CD4-positive, alpha-beta T cell (primary cell): ENCODE results near the gene GPR107. TPM values are rescaled to one million over a fixed set of nuclear protein-coding genes. Genes with fewer than 3 reads are reported as not detected.

Source experiments
- ATAC-seq: fragments of 200-7000 bp; cut with Tn5 transposase; one replicate; pipeline ENCODE4 v1.10.0; 2022; ENCODE audit warnings: mild to moderate bottlenecking; ENCODE audit not compliant: poor library complexity
- CTCF ChIA-PET: fragments of 350-600 bp; sonication (Branson Sonifier 250); formaldehyde crosslinking; loops from one replicate; lab custom pipeline; 2021; ENCODE audit warnings: antibody characterized with exemption, inconsistent platforms; lab: Charles Lee
- POLR2A ChIA-PET: fragments of 350-600 bp; sonication (Branson Sonifier 250); formaldehyde crosslinking; loops from one replicate; lab custom pipeline; 2021; ENCODE audit warnings: antibody characterized with exemption, inconsistent platforms; lab: Charles Lee
- DNase-seq, 14 experiments: peaks; one replicate each; pipeline ENCODE4 v3.0.0-alpha.2; 2013 to 2020; ENCODE audit warnings: mixed read lengths in 2 of 14
- H3K27ac ChIP-seq, 2 donors: one replicate each; pipeline versions ENCODE4 v1.5.1 to v1.7.0; 2013; ENCODE audit warnings: low read length in 2 of 2, low read depth in 1 of 2, mild to moderate bottlenecking in 1 of 2
- H3K27me3 ChIP-seq, 2 experiments: 1 replicate in 1 of 2; 2 replicates in 1 of 2; pipeline versions ENCODE4 v1.6.1 to v1.7.0; 2013; ENCODE audit warnings: low read length in 2 of 2, control low read depth in 1 of 2, mild to moderate bottlenecking in 1 of 2, moderate library complexity in 1 of 2; ENCODE audit not compliant: insufficient read depth in 2 of 2, control insufficient read depth in 1 of 2
- H3K36me3 ChIP-seq: one replicate; pipeline ENCODE4 v1.6.1; 2013; ENCODE audit warnings: low read length, control low read depth; ENCODE audit not compliant: insufficient read depth
- H3K4me1 ChIP-seq: one replicate; pipeline ENCODE4 v1.6.1; 2013; ENCODE audit warnings: low read length, control low read depth; ENCODE audit not compliant: insufficient read depth
- H3K4me3 ChIP-seq: one replicate; pipeline ENCODE4 v1.5.1; 2013; ENCODE audit warnings: mild to moderate bottlenecking, low read length, moderate library complexity
- H3K9me3 ChIP-seq, 2 experiments: 1 replicate in 1 of 2; 2 replicates in 1 of 2; pipeline versions ENCODE4 v1.6.1 to v1.7.0; 2013; ENCODE audit warnings: low read length in 2 of 2, mild to moderate bottlenecking in 2 of 2, control low read depth in 1 of 2, moderate library complexity in 1 of 2; ENCODE audit not compliant: control insufficient read depth in 1 of 2, insufficient read depth in 1 of 2
- H3K27ac Mint-ChIP-seq: one replicate; pipeline ENCODE4 v1.8.0; 2020; ENCODE audit warnings: mixed read lengths
- H3K27me3 Mint-ChIP-seq: one replicate; pipeline ENCODE4 v1.8.0; 2021; ENCODE audit warnings: mixed read lengths
- H3K36me3 Mint-ChIP-seq: one replicate; pipeline ENCODE4 v1.8.0; 2021; ENCODE audit warnings: low read depth, mixed read lengths
- H3K4me1 Mint-ChIP-seq: one replicate; pipeline ENCODE4 v1.8.0; 2021; ENCODE audit warnings: low read depth, mixed read lengths
- H3K4me3 Mint-ChIP-seq: one replicate; pipeline ENCODE4 v1.8.0; 2020; ENCODE audit warnings: mild to moderate bottlenecking, mixed read lengths
- H3K9me3 Mint-ChIP-seq: one replicate; pipeline ENCODE4 v1.8.0; 2020; ENCODE audit warnings: mixed read lengths
- CTCF ChIP-seq: fragments of 200-600 bp; IDR thresholded peaks from one replicate; pipeline ENCODE4 v1.8.0; 2022; ENCODE audit warnings: antibody characterized with exemption, mild to moderate bottlenecking
- intact Hi-C, 2 experiments: fragments of 100-400 bp; cut with DNase I in 1 of 2; cut with micrococcal nuclease in 1 of 2; formaldehyde crosslinking; loops; one replicate each; pipeline versions ENCODE4 v1.15.1 to v1.9.0; 2023 to 2025; cut with DNase I, micrococcal nuclease
- total RNA-seq, 174 experiments: library from RNA in 2 of 174; stranded (reverse) in 2 of 174; gene quantifications; one replicate each; pipeline ENCODE4 v1.2.3 and lab custom pipeline; 2021 to 2026

Gene GPR107
- total RNA-seq, 2 experiments from 2014 or later, result 18.9 to 19.2 TPM

- H3K36me3 ChIP-seq, result peaks cover 56% of the 10 kb centered on the region
- no peaks in the 10 kb centered on the region for H3K9me3 Mint-ChIP-seq
- H3K27ac Mint-ChIP-seq, result no peak overlapping the region
- no peak overlapping the region for H3K27ac ChIP-seq
- no peaks in the 10 kb centered on the region for H3K9me3 ChIP-seq
- DNase-seq, result no peak
- POLR2A ChIA-PET, result interaction anchor here (0.9 kb wide), 1 partner anchor 8 kb away, joined by 4 read pairs; no protein-coding TSS in a partner anchor
- H3K4me3 ChIP-seq, result no peak overlapping the region
- no peak for ATAC-seq
- no peaks in the 10 kb centered on the region for H3K27me3 Mint-ChIP-seq
- no peaks in the 10 kb centered on the region for H3K4me1 ChIP-seq
- no peaks in the 10 kb centered on the region for H3K27me3 ChIP-seq
- peaks cover 9% of the 10 kb centered on the region for H3K4me1 Mint-ChIP-seq
- peaks cover 42% of the 10 kb centered on the region for H3K36me3 Mint-ChIP-seq
- no peak overlapping the region for H3K4me3 Mint-ChIP-seq
- CTCF ChIA-PET, result no interaction called here
- intact Hi-C loops, result no loop called here
- TF ChIP-seq CTCF, result no peak
These were observed 67.1 kb downstream of the GPR107 start for GRCh38 chr9:130120832-130121231.

GRCh38 chr9:130122456-130122855 is 68.8 kb downstream of the GPR107 start:
- H3K27ac ChIP-seq, result no peak overlapping the region
- peaks cover 13% of the 10 kb centered on the region for H3K4me1 ChIP-seq
- H3K9me3 ChIP-seq, result no peaks in the 10 kb centered on the region
- ATAC-seq (no peak), DNase-seq (no peak)
- H3K9me3 Mint-ChIP-seq, result no peaks in the 10 kb centered on the region
- no peak overlapping the region for H3K27ac Mint-ChIP-seq
- no peak overlapping the region for H3K4me3 Mint-ChIP-seq
- CTCF ChIA-PET, result no interaction called here
- H3K36me3 Mint-ChIP-seq, result peaks cover 40% of the 10 kb centered on the region
- POLR2A ChIA-PET, result no interaction called here
- H3K36me3 ChIP-seq, result peaks cover 45% of the 10 kb centered on the region
- intact Hi-C loops, result no loop called here
- H3K4me3 ChIP-seq, result no peak overlapping the region
- peaks cover 20% of the 10 kb centered on the region for H3K4me1 Mint-ChIP-seq
- TF ChIP-seq CTCF, result no peak
- H3K27me3 Mint-ChIP-seq, result no peaks in the 10 kb centered on the region
- no peaks in the 10 kb centered on the region for H3K27me3 ChIP-seq

GRCh38 chr9:130124085-130124860 is 70.6 kb downstream of the GPR107 start:
- peaks cover 31% of the 10 kb centered on the region for H3K4me1 ChIP-seq
- peaks cover 38% of the 10 kb centered on the region for H3K4me1 Mint-ChIP-seq
- intact Hi-C loops, result no loop called here
- no peak overlapping the region for H3K4me3 Mint-ChIP-seq
- POLR2A ChIA-PET, result interaction anchor here (1.5 kb wide), 1 partner anchor 8 kb away, joined by 4 read pairs; no protein-coding TSS in a partner anchor
- H3K4me3 ChIP-seq, result no peak overlapping the region
- CTCF ChIA-PET, result interaction anchor here (1.3 to 1.9 kb wide), 2 partner anchors 17 to 112 kb away, joined by 3 to 8 read pairs; no protein-coding TSS in a partner anchor
- peaks cover 40% of the 10 kb centered on the region for H3K36me3 Mint-ChIP-seq
- no peaks in the 10 kb centered on the region for H3K9me3 ChIP-seq
- no peak overlapping the region for H3K27ac ChIP-seq
- no peaks in the 10 kb centered on the region for H3K27me3 ChIP-seq
- peaks cover 28% of the 10 kb centered on the region for H3K36me3 ChIP-seq
- no peaks in the 10 kb centered on the region for H3K9me3 Mint-ChIP-seq
- no peak for TF ChIP-seq CTCF
- ATAC-seq, result no peak
- H3K27me3 Mint-ChIP-seq, result no peaks in the 10 kb centered on the region
- no peak overlapping the region for H3K27ac Mint-ChIP-seq
- DNase-seq, result no peak
